ENCODE measurements around the gene JUND.

DNA sequence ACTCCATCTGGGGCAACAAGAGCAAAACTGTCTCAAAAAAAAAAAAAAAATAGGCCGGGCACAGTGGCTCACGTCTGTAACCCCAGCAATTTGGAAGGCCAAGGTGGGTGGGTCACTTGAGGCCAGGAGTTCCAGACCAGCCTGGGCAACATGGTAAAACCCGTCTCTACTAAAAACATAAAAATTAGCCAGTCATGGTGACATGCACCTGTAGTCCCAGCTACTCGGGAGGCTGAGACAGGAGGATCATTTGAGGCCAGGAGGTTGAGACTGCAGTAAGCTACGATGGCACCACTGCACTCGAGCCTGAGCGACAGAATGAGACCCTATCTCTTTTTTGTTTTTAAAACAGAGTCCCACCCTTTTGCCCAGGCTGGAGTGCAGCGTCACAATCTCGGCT, 11.1 kb downstream of the JUND start:
- TF ChIP-seq POLR2A (IDR thresholded peaks at IDR 0.05; ENCODE audit: low read length) (no peak), GATA1 (IDR thresholded peaks at IDR 0.05; ENCODE audit: low read depth, low read length) (no peak)

Data from erythroblast (primary cell).